MM.1S (cell line): ENCODE data around the gene SETDB2.

Experiments
- DNase-seq: peaks from one replicate; pipeline ENCODE4 v3.0.0-alpha.2; 2015
- H2AFZ ChIP-seq: fragments of 300-600 bp; sonication (generic); 2 replicates; pipeline ENCODE4 v1.6.0; 2016; ENCODE audit warnings: antibody characterized with exemption, low read length
- H3F3A ChIP-seq: fragments of 300-600 bp; sonication (generic); 2 replicates; pipeline ENCODE4 v1.6.1; 2016; ENCODE audit warnings: mild to moderate bottlenecking, antibody characterized with exemption, low read length, moderate library complexity, mixed read lengths; ENCODE audit not compliant: insufficient read depth
- H3K27ac ChIP-seq: fragments of 300-600 bp; sonication (generic); 2 replicates; pipeline ENCODE4 v1.5.1; 2016; ENCODE audit warnings: mild to moderate bottlenecking, low read length
- H3K27me3 ChIP-seq: fragments of 300-600 bp; sonication (generic); replicated peaks from 2 replicates; pipeline ENCODE4 v1.6.0; 2016; ENCODE audit warnings: low read length; ENCODE audit not compliant: insufficient read depth
- H3K36me3 ChIP-seq: fragments of 300-600 bp; sonication (generic); replicated peaks from 2 replicates; pipeline ENCODE4 v1.6.1; 2016; ENCODE audit warnings: mild to moderate bottlenecking, low read length, mixed read lengths; ENCODE audit not compliant: insufficient read depth
- H3K4me1 ChIP-seq: fragments of 300-600 bp; sonication (generic); 2 replicates; pipeline ENCODE4 v1.6.1; 2016; ENCODE audit warnings: low read length, mixed read lengths
- H3K4me2 ChIP-seq: fragments of 300-600 bp; sonication (generic); 2 replicates; pipeline ENCODE4 v1.6.0; 2016; ENCODE audit warnings: low read depth, low read length
- H3K4me3 ChIP-seq: fragments of 300-600 bp; sonication (generic); 2 replicates; pipeline ENCODE4 v1.5.1; 2016; ENCODE audit warnings: low read length, mixed read lengths
- H3K79me2 ChIP-seq: fragments of 300-600 bp; sonication (generic); 2 replicates; pipeline ENCODE4 v1.6.1; 2016; ENCODE audit warnings: mixed run types, low read length, mixed read lengths
- H3K9ac ChIP-seq: fragments of 300-600 bp; sonication (generic); 2 replicates; pipeline ENCODE4 v1.6.1; 2016; ENCODE audit warnings: low read length, mixed read lengths
- H3K9me2 ChIP-seq: fragments of 300-600 bp; sonication (generic); replicated peaks from 2 replicates; pipeline ENCODE4 v1.6.1; 2016; ENCODE audit warnings: mild to moderate bottlenecking, low read length, mixed read lengths; ENCODE audit not compliant: insufficient read depth
- H3K9me3 ChIP-seq: fragments of 300-600 bp; sonication (generic); replicated peaks from 2 replicates; pipeline ENCODE4 v1.6.1; 2016; ENCODE audit warnings: mild to moderate bottlenecking, low read length, mixed read lengths; ENCODE audit not compliant: insufficient read depth
- H4K20me1 ChIP-seq: fragments of 300-600 bp; sonication (generic); 2 replicates; pipeline ENCODE4 v1.6.1; 2016; ENCODE audit warnings: mild to moderate bottlenecking, low read length, moderate library complexity, mixed read lengths; ENCODE audit not compliant: insufficient read depth
- EZH2 ChIP-seq: fragments of 300-600 bp; sonication (generic); optimal IDR thresholded peaks from 2 replicates; pipeline ENCODE3; 2017; ENCODE audit warnings: low read depth, mild to moderate bottlenecking, antibody characterized with exemption, low read length, mixed read lengths
- EZH2phosphoT487 ChIP-seq: fragments of 300-600 bp; sonication (generic); IDR thresholded peaks from 2 replicates; pipeline ENCODE4 v1.6.1; 2018; ENCODE audit warnings: antibody characterized with exemption, low read length
- TF ChIP-seq, protein P1 (sequence below): fragments of 300-600 bp; sonication (generic); IDR thresholded peaks from 2 replicates; pipeline ENCODE4 v1.5.1; 2016; ENCODE audit warnings: antibody characterized with exemption, low read length, mixed read lengths

SETDB2 gene

DNA sequence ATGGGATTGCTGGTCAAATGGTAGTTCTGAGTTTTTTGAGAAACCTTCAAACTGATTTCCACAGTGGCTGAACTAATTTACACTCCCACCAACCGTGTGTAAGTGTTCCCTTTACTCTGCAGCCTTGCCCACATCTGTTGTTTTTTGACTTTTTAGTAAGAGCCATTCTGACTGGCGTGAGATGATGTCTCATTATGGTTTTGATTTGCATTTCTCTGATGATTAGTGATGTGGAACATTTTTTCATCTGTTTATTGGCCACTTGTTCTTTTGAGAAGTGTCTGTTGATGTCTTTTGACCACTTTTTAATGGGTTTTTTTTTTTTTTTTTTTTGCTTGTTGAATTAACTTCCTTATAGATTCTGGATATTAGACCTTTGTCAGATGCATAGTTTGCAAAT lies 4.5 kb upstream of the SETDB2 start:
- TF ChIP-seq, protein P1, sequence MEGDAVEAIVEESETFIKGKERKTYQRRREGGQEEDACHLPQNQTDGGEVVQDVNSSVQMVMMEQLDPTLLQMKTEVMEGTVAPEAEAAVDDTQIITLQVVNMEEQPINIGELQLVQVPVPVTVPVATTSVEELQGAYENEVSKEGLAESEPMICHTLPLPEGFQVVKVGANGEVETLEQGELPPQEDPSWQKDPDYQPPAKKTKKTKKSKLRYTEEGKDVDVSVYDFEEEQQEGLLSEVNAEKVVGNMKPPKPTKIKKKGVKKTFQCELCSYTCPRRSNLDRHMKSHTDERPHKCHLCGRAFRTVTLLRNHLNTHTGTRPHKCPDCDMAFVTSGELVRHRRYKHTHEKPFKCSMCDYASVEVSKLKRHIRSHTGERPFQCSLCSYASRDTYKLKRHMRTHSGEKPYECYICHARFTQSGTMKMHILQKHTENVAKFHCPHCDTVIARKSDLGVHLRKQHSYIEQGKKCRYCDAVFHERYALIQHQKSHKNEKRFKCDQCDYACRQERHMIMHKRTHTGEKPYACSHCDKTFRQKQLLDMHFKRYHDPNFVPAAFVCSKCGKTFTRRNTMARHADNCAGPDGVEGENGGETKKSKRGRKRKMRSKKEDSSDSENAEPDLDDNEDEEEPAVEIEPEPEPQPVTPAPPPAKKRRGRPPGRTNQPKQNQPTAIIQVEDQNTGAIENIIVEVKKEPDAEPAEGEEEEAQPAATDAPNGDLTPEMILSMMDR: no peak
- no peak for TF ChIP-seq EZH2
- TF ChIP-seq EZH2phosphoT487: no peak
- H2AFZ ChIP-seq: no peak overlapping the region
- H4K20me1 ChIP-seq: no peaks in the 10 kb centered on the region
- no peak for DNase-seq
- H3K27ac ChIP-seq: no peak overlapping the region
- H3K9me2 ChIP-seq: no peaks in the 10 kb centered on the region
- no peak overlapping the region for H3K9ac ChIP-seq
- no peak overlapping the region for H3K4me3 ChIP-seq
- no peaks in the 10 kb centered on the region for H3K27me3 ChIP-seq
- peaks cover 4% of the 10 kb centered on the region for H3F3A ChIP-seq
- no peaks in the 10 kb centered on the region for H3K79me2 ChIP-seq
- H3K9me3 ChIP-seq: no peaks in the 10 kb centered on the region
- H3K36me3 ChIP-seq: no peaks in the 10 kb centered on the region
- H3K4me2 ChIP-seq: no peak overlapping the region
- no peaks in the 10 kb centered on the region for H3K4me1 ChIP-seq

DNA sequence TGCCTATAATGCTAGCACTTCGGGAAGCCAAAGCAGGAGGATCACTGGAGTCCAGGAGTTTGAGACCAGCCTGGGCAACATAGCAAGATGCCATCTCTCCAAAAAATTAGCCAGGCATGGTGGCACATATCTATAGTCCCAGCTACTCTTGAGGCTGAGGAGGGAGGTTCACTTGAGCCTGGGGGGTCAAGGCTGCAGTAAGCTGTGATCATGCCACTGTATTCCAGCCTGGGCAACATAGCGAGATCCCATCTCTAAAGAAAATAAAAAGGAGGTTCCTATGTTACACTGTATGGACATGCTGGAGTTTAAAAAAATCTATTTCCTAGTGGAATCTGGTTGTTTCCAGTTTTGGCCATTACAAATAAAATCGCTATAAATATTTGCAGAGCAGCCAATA lies 2.8 kb upstream of the SETDB2 start:
- no peak overlapping the region for H3K27ac ChIP-seq
- no peaks in the 10 kb centered on the region for H3K9me3 ChIP-seq
- H3K36me3 ChIP-seq: no peaks in the 10 kb centered on the region
- no peaks in the 10 kb centered on the region for H3K9me2 ChIP-seq
- peaks cover 2% of the 10 kb centered on the region for H3K79me2 ChIP-seq
- H3K9ac ChIP-seq: no peak overlapping the region
- TF ChIP-seq, protein P1: no peak
- TF ChIP-seq EZH2phosphoT487: no peak
- TF ChIP-seq EZH2: no peak
- no peaks in the 10 kb centered on the region for H4K20me1 ChIP-seq
- H3K27me3 ChIP-seq: no peaks in the 10 kb centered on the region
- H3K4me2 ChIP-seq: no peak overlapping the region
- no peak overlapping the region for H3K4me3 ChIP-seq
- peaks cover 8% of the 10 kb centered on the region for H3F3A ChIP-seq
- no peaks in the 10 kb centered on the region for H3K4me1 ChIP-seq
- no peak overlapping the region for H2AFZ ChIP-seq
- no peak for DNase-seq

DNA sequence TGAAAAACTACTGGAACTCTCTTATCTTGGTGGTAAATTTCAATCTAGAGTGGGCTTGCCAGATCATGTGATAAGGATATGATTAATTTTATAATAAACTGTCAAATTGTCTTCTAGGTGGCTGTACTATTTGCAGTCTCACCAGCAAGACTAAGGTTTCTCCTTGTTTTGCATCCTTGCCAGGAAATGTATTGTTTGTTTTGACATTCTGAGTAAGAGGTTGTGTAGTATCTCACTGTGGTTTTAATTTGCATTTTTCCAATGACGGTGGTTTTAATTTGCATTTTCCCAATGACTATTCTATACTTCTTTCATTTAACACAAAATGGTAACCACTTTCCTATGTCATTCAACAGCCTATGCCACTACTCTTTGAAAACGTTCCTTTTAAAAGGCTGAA lies 2.2 kb upstream of the SETDB2 start:
- Histone ChIP-seq H3K36me3 (no peaks in the 10 kb centered on the region), H2AFZ (no peak overlapping the region), H3K27ac (no peak overlapping the region), H3K4me1 (peaks cover 4% of the 10 kb centered on the region; the same call in 1 of the 2 replicates), H3K4me2 (no peak overlapping the region), H3K9me3 (no peaks in the 10 kb centered on the region), H3K27me3 (no peaks in the 10 kb centered on the region), H3K79me2 (peaks cover 7% of the 10 kb centered on the region), H4K20me1 (no peaks in the 10 kb centered on the region), H3K4me3 (no peak overlapping the region), H3F3A (peaks cover 8% of the 10 kb centered on the region), H3K9ac (no peak overlapping the region), H3K9me2 (no peaks in the 10 kb centered on the region)
- no peak for TF ChIP-seq EZH2
- TF ChIP-seq, protein P1: no peak
- TF ChIP-seq EZH2phosphoT487: no peak
- DNase-seq: no peak
